Uterus (tissue), 2 donors: ENCODE data around the gene NGLY1.

Experiments
- POLR2A ChIP-seq, 2 donors: fragments of 450-650 bp; IDR thresholded peaks; one replicate each; pipeline ENCODE4 v1.6.1; 2016; ENCODE audit warnings: antibody characterized with exemption in 2 of 2, mild to moderate bottlenecking in 1 of 2, moderate library complexity in 1 of 2
- TF ChIP-seq, protein P1 (sequence below), 4 experiments: fragments of 200-600 bp in 2 of 4; fragments of 450-650 bp in 2 of 4; sonication (generic) in 2 of 4; IDR thresholded peaks; one replicate each; pipeline ENCODE4 v1.5.1; 2016 to 2019; ENCODE audit warnings: antibody characterized with exemption in 4 of 4, mild to moderate bottlenecking in 2 of 4, moderate library complexity in 1 of 4

DNA sequence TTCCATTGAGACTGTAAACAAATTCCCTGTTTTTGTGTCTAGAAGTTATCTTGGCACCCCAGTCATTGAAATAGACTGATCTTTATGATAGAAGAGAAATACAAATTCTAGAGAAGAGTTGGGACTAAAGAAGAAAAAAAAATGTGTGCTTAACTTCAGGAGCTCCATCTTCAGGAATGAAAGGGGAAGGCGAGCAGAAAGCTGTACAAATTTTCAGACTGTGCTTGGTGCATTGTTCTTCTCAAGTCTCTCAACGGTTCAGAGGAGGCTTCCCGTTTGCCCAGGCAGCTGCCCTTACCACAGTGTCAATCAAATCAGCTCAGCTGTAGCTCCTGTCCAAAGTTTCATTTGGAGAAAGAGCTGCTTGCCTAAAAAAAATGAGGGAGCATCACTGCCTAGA is 48.3 kb upstream of the NGLY1 start:
- no peak for TF ChIP-seq POLR2A (IDR thresholded peaks at IDR 0.05)
- TF ChIP-seq, protein P1, sequence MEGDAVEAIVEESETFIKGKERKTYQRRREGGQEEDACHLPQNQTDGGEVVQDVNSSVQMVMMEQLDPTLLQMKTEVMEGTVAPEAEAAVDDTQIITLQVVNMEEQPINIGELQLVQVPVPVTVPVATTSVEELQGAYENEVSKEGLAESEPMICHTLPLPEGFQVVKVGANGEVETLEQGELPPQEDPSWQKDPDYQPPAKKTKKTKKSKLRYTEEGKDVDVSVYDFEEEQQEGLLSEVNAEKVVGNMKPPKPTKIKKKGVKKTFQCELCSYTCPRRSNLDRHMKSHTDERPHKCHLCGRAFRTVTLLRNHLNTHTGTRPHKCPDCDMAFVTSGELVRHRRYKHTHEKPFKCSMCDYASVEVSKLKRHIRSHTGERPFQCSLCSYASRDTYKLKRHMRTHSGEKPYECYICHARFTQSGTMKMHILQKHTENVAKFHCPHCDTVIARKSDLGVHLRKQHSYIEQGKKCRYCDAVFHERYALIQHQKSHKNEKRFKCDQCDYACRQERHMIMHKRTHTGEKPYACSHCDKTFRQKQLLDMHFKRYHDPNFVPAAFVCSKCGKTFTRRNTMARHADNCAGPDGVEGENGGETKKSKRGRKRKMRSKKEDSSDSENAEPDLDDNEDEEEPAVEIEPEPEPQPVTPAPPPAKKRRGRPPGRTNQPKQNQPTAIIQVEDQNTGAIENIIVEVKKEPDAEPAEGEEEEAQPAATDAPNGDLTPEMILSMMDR (IDR thresholded peaks at IDR 0.05): no peak
